PC-3 (cell line): ENCODE measurements around the gene PIGC. TPM values are rescaled to one million over a fixed set of nuclear protein-coding genes. Genes with fewer than 3 reads are reported as not detected.

Source experiments
- ATAC-seq: fragments of 200-7000 bp; cut with Tn5 transposase; 2 replicates; pipeline ENCODE4 v1.9.1; 2020; ENCODE audit warnings: mild to moderate bottlenecking, moderate library complexity
- BruUV-seq: library from RNA; stranded (reverse); fragments of 400-500 nt; replicated peaks from 2 replicates; lab custom pipeline; 2021; lab: Mats Ljungman, UMichigan
- CTCF ChIA-PET: fragments of 300-600 bp; sonication (Branson Sonifier 250); formaldehyde crosslinking; loops from one replicate; lab custom pipeline; 2022; ENCODE audit warnings: antibody characterized with exemption; lab: Charles Lee
- POLR2A ChIA-PET: fragments of 300-600 bp; sonication (Branson Sonifier 250); formaldehyde crosslinking; loops from one replicate; lab custom pipeline; 2022; ENCODE audit warnings: antibody characterized with exemption; ENCODE audit not compliant: unreplicated experiment; lab: Charles Lee
- DNase-seq: peaks from one replicate; pipeline ENCODE4 v3.0.0-alpha.2; 2015
- H2AFZ ChIP-seq: fragments of 300-600 bp; sonication (generic); 2 replicates; pipeline ENCODE4 v1.6.0; 2016; ENCODE audit warnings: antibody characterized with exemption, low read length
- H3F3A ChIP-seq: fragments of 300-600 bp; sonication (generic); one replicate; pipeline ENCODE4 v1.6.0; 2017; ENCODE audit warnings: antibody characterized with exemption, low read length, control low read depth, mild to moderate bottlenecking; ENCODE audit not compliant: unreplicated experiment
- H3K27ac ChIP-seq: fragments of 300-600 bp; sonication (generic); 2 replicates; pipeline ENCODE4 v1.5.1; 2016; ENCODE audit warnings: mild to moderate bottlenecking, low read length
- H3K27me3 ChIP-seq: fragments of 300-600 bp; sonication (generic); 2 replicates; pipeline ENCODE4 v1.6.1; 2016; ENCODE audit warnings: low read length, mixed read lengths
- H3K36me3 ChIP-seq: fragments of 300-600 bp; sonication (generic); 2 replicates; pipeline ENCODE4 v1.6.1; 2016; ENCODE audit warnings: low read depth, mixed run types, low read length, mixed read lengths
- H3K4me1 ChIP-seq: fragments of 300-600 bp; sonication (generic); 2 replicates; pipeline ENCODE4 v1.5.1; 2016; ENCODE audit warnings: low read length; ENCODE audit not compliant: insufficient read depth
- H3K4me2 ChIP-seq: fragments of 300-600 bp; sonication (generic); 2 replicates; pipeline ENCODE4 v1.6.0; 2016; ENCODE audit warnings: low read length
- H3K4me3 ChIP-seq: fragments of 300-600 bp; sonication (generic); 2 replicates; pipeline ENCODE4 v1.5.1; 2016; ENCODE audit warnings: mild to moderate bottlenecking, low read length, mixed read lengths
- H3K79me2 ChIP-seq: fragments of 300-600 bp; sonication (generic); 2 replicates; pipeline ENCODE4 v1.6.1; 2017; ENCODE audit warnings: low read length, mixed read lengths
- H3K9ac ChIP-seq: fragments of 300-600 bp; sonication (generic); 2 replicates; pipeline ENCODE4 v1.6.0; 2016; ENCODE audit warnings: mild to moderate bottlenecking, low read length
- H3K9me2 ChIP-seq: fragments of 300-600 bp; sonication (generic); replicated peaks from 2 replicates; pipeline ENCODE4 v1.6.1; 2016; ENCODE audit warnings: mixed run types, low read length, mixed read lengths
- H3K9me3 ChIP-seq: fragments of 300-600 bp; sonication (generic); 2 replicates; pipeline ENCODE4 v1.6.1; 2016; ENCODE audit warnings: low read length, mixed read lengths
- H4K20me1 ChIP-seq: fragments of 300-600 bp; sonication (generic); 2 replicates; pipeline ENCODE4 v1.6.1; 2016; ENCODE audit warnings: low read length, mixed read lengths
- EZH2 ChIP-seq: fragments of 300-600 bp; sonication (generic); IDR thresholded peaks from one replicate; pipeline ENCODE4 v1.6.1; 2017; ENCODE audit warnings: antibody characterized with exemption, mild to moderate bottlenecking, low read length; ENCODE audit not compliant: unreplicated experiment
- EZH2phosphoT487 ChIP-seq: fragments of 300-600 bp; sonication (generic); IDR thresholded peaks from 2 replicates; pipeline ENCODE4 v1.6.1; 2018; ENCODE audit warnings: mild to moderate bottlenecking, antibody characterized with exemption, low read length, borderline replicate concordance
- intact Hi-C: fragments of 100-400 bp; cut with micrococcal nuclease; formaldehyde crosslinking; loops from 2 replicates; pipeline ENCODE4 v1.9.0; 2023
- total RNA-seq: library from RNA; depleted of rRNA; stranded (reverse); fragments of >200 nt; gene quantifications from 2 replicates; pipeline ENCODE4 v1.2.3, GENCODE V29; 2014
- TF ChIP-seq, protein P1 (sequence below): fragments of 300-600 bp; sonication (generic); conservative IDR thresholded peaks from 2 replicates; pipeline ENCODE4 v1.5.1; 2017; ENCODE audit warnings: antibody characterized with exemption, low read depth, mild to moderate bottlenecking, low read length

PIGC gene
- total RNA-seq, 1 experiment from 2014 or later = 70.5 TPM

DNA sequence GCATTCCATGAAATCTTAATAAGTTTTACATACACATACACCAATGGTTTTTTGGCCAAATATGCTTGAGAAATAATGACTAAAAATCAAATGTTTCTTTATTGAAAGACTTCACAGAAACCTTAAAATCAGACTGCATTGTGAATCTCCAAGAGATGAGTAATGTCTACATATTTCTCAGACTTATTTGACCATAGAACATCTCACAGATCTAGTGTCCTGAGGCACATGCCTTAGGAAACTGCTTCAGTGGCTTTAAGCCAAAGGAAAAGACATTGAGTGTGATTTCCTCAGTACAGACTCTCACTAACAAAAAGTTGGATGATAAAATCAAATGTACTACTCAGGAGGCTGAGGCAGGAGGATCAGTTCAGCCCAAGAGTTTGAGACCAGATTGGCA lies 29.5 kb downstream of the PIGC start:
- intact Hi-C loops = no loop called here
- peaks cover 27% of the 10 kb centered on the region for H3K4me1 ChIP-seq
- no peak for TF ChIP-seq EZH2
- no peak for TF ChIP-seq EZH2phosphoT487
- TF ChIP-seq, protein P1, sequence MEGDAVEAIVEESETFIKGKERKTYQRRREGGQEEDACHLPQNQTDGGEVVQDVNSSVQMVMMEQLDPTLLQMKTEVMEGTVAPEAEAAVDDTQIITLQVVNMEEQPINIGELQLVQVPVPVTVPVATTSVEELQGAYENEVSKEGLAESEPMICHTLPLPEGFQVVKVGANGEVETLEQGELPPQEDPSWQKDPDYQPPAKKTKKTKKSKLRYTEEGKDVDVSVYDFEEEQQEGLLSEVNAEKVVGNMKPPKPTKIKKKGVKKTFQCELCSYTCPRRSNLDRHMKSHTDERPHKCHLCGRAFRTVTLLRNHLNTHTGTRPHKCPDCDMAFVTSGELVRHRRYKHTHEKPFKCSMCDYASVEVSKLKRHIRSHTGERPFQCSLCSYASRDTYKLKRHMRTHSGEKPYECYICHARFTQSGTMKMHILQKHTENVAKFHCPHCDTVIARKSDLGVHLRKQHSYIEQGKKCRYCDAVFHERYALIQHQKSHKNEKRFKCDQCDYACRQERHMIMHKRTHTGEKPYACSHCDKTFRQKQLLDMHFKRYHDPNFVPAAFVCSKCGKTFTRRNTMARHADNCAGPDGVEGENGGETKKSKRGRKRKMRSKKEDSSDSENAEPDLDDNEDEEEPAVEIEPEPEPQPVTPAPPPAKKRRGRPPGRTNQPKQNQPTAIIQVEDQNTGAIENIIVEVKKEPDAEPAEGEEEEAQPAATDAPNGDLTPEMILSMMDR = no peak
- no peaks in the 10 kb centered on the region for H3F3A ChIP-seq
- POLR2A ChIA-PET = no interaction called here
- no peak overlapping the region for H2AFZ ChIP-seq
- H4K20me1 ChIP-seq = no peaks in the 10 kb centered on the region
- H3K36me3 ChIP-seq = no peaks in the 10 kb centered on the region
- H3K4me2 ChIP-seq = no peak overlapping the region
- H3K9me2 ChIP-seq = no peaks in the 10 kb centered on the region
- no peaks in the 10 kb centered on the region for H3K27me3 ChIP-seq
- H3K27ac ChIP-seq = no peak overlapping the region
- peak; percentile 26 for ATAC-seq
- H3K9ac ChIP-seq = no peak overlapping the region
- H3K4me3 ChIP-seq = no peak overlapping the region
- CTCF ChIA-PET = no interaction called here
- H3K79me2 ChIP-seq = no peaks in the 10 kb centered on the region
- DNase-seq = peak; percentile 85
- H3K9me3 ChIP-seq = no peaks in the 10 kb centered on the region
- BruUV-seq = no TSS peak

DNA sequence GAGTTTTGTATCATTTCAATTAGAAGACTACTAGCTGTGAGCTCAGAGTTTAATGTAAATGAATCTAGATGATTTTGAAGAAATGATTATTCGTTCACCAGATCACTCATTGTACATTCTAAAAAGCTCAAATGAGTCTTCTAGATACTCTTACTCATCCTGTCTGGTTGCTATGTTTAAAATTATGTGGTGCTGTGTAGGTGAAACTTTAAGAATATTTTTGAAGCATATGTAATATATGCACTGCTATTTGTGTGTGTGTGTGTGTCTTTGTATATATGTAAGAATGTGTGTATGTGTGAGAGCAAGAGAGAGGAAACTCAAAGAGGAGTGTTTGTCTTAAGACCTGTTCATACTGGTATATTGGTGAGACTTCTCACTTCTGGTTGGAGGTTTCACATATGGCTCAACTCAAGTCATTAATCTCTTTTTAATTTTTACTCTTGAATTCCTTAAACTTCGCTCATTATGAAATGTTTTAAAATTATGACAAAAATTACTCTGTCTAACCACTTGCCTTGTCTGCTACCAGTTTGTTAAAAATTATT lies 32.0 kb downstream of the PIGC start:
- POLR2A ChIA-PET = interaction anchor here (0.6 kb wide), 1 partner anchor 699 kb away, joined by 3 read pairs; no protein-coding TSS in a partner anchor
- CTCF ChIA-PET = interaction anchor here (0.7 kb wide), 1 partner anchor 16 kb away, joined by 9 read pairs; no protein-coding TSS in a partner anchor
- BruUV-seq = no TSS peak

DNA sequence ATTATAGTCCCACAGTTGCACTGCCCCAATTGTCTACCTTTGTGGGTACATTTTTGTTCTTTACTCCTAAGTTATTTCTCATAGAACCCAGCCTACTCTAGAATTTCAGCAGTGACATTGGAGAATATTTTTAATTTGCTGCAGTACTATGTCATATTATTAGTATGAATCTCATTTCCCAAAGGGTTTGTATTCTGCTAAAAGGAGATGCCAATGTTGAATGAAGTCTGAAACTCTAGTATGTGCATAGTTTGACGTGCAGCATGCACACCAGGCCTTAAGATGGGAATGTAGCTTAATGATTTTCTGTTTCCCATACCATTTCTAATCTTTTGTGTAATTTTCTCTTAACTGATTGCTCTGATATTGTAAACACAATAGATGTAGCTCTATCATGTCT lies 33.8 kb downstream of the PIGC start:
- POLR2A ChIA-PET = no interaction called here
- no peak overlapping the region for H3K4me3 ChIP-seq
- no TSS peak for BruUV-seq
- H3K27ac ChIP-seq = no peak overlapping the region
- no peaks in the 10 kb centered on the region for H4K20me1 ChIP-seq
- no peak overlapping the region for H2AFZ ChIP-seq
- H3K9me2 ChIP-seq = no peaks in the 10 kb centered on the region
- H3K9me3 ChIP-seq = no peaks in the 10 kb centered on the region
- no peaks in the 10 kb centered on the region for H3K27me3 ChIP-seq
- CTCF ChIA-PET = interaction anchor here (1.0 kb wide), 1 partner anchor 11 kb away, joined by 3 read pairs; no protein-coding TSS in a partner anchor
- TF ChIP-seq EZH2 = no peak
- TF ChIP-seq EZH2phosphoT487 = no peak
- TF ChIP-seq, protein P1 = no peak
- H3K4me1 ChIP-seq = peaks cover 15% of the 10 kb centered on the region
- H3K9ac ChIP-seq = no peak overlapping the region
- intact Hi-C loops = no loop called here
- no peaks in the 10 kb centered on the region for H3K79me2 ChIP-seq
- H3K4me2 ChIP-seq = no peak overlapping the region
- no peaks in the 10 kb centered on the region for H3K36me3 ChIP-seq
- ATAC-seq (no peak), DNase-seq (no peak)
- H3F3A ChIP-seq = no peaks in the 10 kb centered on the region

More for the DNA sequence above, 32.0 kb downstream of the PIGC start:
- Histone ChIP-seq H3K27ac (no peak overlapping the region), H3K9me2 (no peaks in the 10 kb centered on the region), H4K20me1 (no peaks in the 10 kb centered on the region), H3K36me3 (no peaks in the 10 kb centered on the region), H3K9ac (no peak overlapping the region), H3K4me3 (no peak overlapping the region), H3K27me3 (no peaks in the 10 kb centered on the region), H3F3A (no peaks in the 10 kb centered on the region), H3K79me2 (no peaks in the 10 kb centered on the region), H3K4me2 (no peak overlapping the region), H2AFZ (no peak overlapping the region), H3K9me3 (no peaks in the 10 kb centered on the region), H3K4me1 (peaks cover 14% of the 10 kb centered on the region)
- DNase-seq (no peak), ATAC-seq (no peak)
- intact Hi-C loops = no loop called here
- TF ChIP-seq, protein P1 = no peak
- TF ChIP-seq EZH2phosphoT487 = no peak
- TF ChIP-seq EZH2 = no peak
